ENCODE measurements around the gene GGT6. TPM values are rescaled to one million over a fixed set of nuclear protein-coding genes. Genes with fewer than 3 reads are reported as not detected.

Gene GGT6
- total RNA-seq, 1 donor from 2014 or later: not detected

DNA sequence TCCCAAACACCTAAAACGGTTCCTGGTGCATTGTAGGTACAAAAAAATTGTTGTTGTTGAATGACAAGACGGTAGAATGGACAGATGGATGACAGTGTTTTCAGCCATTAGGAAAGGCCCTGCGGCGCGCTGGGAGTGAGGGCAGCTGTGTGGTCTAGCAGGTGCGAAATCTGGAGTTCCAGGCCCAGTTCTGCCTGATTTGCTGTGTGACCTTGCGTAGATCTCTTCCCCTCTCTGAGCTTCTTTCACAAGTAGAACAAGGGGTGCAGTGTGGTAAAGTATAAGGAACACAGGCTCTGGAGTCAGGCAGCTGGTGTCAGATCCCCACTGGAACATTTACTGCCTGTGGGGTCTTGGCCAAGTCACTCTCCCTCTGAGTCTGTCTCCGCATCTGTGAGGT is 36.4 kb downstream of the GGT6 start:
- no peak for DNase-seq (ENCODE audit: low read depth in 2 of 2)

DNA sequence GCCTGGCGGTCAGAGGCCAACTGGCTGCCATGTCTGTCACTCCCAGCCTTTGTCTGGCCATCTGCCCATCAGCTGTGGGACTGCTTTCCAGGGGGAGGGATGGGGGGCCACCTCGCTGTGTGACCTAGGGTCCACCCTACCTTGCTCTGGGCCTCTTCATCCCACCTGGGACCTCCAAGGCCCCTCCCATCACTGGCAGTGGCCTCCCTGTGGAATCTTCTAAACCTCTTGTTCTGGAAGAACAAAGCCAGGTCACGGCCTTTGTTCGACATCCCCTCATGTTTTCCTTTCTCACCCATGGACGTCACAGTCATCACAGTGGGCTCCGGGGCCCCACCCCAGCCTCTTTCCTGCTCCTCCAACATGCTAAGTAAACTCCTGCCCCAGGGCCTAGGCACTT is 37.7 kb downstream of the GGT6 start:
- peak; percentile 30 to 60 for DNase-seq (ENCODE audit: low read depth in 2 of 2)

DNA sequence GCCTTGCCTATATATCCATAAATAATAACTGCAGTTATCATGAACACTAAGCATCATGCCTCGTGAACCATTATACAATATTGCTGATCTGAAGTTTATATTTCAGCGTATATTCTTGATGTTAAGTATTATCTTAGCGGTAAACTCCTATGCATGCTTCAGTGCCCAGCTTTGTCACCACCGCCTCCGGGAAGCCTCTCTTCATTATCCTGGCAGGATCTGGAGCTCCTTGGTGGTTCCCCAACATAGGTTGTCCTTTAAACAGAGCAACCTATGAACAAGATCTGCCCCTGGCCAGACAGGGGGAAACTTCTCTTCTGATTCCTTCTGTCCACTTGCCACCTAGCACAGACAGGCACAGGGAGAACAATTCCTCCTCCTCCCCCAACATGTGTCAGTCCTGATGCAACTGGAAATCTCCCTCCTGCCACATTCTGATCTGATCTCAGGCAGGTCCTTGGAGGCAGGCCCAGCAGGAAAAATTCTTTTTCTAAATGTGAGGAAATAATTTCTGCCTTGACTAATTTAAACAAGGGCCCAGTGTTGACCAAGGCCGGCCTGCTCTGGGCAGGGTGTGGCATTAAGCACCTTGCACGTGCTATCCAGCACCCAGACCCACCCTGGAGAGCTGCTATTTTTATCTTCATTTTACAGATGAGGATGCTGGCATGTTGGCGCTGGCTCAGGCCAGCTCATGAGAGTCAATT is 39.3 kb downstream of the GGT6 start:
- peak; percentile 22 to 49 for DNase-seq (ENCODE audit: low read depth in 2 of 2)

DNA sequence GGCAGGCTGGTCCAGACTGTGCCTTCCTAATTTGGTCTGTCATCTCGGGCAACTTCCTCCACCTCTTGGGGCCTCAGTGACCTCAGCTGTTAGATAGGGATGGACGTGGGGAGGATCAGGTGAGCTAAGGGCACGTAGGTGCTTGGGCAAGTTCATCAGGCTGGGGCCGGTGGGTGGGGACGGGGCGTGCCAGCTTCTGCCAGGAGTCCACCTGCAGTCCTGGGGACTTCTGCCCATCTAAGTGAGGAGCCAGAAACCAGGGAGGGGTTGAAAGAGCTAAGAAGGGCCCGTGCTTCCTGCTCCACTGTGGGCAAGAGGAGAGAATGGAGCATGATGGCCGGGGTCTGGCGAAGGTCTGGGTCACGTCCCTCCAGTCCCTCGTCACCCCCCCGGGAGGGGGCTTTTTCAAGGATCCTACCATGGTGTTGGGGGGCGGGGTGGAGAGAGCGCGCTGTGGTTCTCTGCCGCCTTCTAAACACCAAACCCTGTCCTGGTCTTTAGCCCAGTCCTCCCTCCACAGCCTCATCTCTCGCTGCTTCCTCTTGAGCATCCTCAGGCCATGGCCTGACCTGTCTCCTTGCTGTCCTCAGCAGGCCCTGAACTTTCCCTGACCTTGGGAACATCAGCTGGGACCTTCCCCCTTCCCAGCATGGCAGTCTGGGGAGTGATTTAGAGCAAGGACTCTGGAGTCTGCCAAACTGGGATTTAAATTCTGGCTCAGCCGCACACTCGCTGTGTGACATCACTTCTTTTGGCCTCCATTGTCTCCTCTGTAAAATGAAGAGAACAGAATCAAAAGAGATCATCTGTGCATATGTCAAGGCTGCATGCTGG is 40.1 kb downstream of the GGT6 start:
- DNase-seq (ENCODE audit: low read depth in 2 of 2): no peak

DNA sequence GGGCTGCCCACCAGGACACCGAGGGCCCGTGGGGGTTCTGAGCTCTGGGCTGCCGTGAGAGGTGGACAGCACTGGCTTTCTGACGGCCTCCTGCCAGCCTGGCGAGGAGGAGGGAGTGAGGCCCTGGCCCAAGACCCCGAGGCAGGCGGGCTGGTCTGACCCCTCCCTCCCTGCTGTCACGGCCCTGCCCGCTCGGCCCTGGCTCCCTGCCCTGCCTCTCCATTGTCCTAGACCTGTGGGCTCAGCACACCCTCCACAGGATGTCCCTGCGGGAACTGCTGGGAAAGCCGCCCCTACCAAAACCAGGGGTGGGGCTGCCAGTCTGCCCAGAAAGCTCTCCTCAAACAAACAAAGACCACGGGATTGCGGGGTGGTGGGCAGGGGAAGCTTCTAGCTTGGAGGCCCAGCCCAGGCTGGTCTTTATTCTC is 41.0 kb downstream of the GGT6 start:
- peak; percentile 39 to 93 for DNase-seq (ENCODE audit: low read depth in 2 of 2)

DNA sequence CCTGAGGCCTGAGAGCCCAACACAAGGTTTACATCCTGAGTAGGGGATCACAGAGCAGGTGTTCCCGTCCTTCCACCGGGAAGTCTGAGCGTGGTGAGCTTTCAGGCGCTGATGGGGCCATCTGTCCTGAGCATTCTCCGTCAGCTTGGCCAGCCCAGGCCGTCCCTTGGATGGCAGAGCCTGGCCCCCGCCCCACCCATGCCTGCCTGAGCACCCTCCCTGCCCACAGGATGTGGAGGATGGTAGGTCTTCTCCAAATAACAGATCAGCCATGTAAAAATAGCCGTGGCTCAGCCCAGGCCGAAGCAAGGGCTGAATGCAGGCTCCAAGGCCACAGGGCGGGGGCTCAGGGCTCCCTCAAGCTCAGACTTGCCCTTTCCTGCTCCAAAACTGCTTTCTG is 41.5 kb downstream of the GGT6 start:
- no peak for DNase-seq (ENCODE audit: low read depth in 2 of 2)

DNA sequence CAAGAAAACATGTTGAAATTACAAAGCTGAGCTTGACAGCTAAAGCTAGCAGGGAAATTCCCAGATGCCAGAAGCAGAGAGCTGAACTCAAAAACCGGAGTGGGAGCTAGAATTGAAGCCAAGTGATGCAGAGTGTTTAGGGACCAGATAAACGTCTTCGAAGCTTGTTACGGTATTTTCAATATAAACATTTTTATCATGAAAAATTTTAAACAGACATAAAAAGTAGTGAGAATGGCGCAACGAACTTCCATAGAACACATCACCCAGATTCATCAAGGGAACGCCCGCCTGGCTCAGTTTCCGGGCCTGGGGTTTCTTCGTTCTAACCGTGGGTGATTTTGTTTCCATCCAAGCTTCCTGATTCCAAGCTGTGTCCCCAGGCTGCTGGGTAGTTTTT is 43.6 kb downstream of the GGT6 start:
- DNase-seq (ENCODE audit: low read depth in 2 of 2): no peak

DNA sequence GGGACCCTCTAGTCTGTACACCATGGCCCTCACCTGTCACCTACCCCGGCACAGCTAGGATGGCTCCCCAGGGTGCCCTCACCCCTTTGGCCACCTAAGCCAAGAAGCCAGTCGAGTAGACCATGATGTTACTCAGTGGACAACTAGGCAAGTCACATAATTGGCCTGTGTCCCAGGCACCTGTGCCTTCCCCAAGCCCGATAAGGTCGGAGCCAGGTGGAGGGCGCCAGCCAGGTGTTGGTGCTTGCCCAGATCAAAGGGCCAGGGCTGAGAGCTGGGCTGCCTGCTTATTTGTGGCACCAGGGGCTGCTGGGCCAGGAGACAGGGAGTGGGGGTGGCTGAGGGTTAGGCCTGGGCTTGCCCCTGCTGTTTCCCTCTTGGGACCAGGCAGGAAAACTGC is 44.9 kb downstream of the GGT6 start:
- DNase-seq (ENCODE audit: low read depth in 2 of 2): no peak

DNA sequence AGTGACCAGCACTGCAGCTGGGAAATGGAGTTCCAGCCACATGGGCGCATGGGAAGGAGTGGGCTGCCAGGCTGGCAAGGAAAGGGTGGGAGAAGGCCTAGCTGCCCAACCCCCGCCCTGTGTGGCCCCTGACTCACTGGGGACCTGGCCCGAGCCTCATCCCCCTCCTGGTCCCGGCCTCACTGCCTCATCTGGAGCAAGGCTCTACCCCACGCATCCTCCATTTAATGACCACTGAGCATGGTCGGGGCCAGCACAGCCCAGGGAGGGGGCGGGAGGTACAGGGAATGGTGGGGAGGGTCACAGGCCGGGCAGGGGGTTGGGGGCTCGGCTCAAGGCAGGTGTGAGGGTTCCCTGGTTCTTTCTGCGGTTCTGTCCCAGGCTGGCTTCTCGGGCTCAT is 45.6 kb downstream of the GGT6 start:
- no peak for DNase-seq (ENCODE audit: low read depth in 2 of 2)

DNA sequence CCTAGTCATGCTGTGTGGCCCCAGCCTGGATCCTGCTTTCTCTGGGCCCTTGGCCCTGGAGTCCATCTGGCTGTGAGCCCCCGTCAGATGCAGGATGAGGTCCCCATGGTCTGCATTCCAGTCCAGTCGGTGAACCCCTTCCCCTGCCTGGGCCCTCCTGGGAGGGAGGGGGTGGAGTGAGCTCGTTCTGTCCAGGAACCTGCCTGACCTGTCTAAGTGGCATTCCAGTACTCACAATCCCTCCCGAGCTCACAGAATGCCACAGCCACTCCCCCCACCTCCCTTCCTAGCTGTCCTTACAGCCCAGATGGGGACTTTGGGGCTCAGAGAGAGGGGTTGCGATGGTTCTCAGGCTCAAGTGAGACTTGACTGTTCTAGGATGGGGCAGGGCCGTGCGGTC is 46.2 kb downstream of the GGT6 start:
- DNase-seq (ENCODE audit: low read depth in 2 of 2): no peak

DNA sequence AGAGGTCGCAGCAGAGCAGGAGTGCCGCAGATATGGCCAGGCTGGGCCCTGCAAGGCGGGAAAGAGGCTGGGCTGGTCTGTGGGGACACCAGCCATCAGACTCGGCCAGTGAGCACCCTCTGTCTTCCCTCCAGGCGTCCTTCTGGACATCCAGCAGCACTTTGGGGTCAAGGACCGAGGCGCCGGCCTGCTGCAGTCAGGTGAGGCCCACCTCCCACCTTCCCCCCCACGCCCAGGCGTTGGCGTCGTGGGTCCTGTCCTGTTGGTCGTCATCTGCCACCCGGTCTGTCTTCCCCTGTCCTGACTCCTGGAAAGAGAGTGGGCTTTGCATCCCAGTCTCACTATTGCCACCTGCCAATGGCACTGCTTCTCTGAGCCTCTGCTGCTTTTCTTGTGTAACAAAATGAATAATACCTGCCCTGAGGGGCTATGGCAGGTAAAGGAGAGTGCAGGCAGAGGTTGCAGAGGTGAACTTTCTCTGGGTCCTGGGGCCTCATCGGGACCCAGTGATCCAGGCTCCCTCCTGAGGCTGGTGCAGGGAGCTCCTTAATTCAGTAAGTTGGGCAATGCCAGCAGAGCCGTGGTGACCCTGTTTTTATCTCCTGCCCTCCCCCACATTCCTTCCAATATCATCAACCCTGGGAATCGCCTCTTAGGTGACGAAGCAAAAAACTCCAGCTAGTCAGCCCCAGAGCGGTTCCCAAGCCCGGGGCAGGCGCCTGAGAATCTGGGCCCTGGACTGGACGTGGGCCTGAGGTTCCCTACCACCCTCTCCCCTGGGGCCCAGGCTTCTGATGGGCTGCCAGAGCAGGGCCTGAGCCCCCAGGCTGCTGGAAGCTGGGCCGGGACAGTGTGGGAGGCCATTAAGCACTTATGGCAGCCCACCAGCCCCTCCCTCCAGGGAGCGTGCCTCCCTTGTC is 47.0 kb downstream of the GGT6 start:
- DNase-seq (ENCODE audit: low read depth in 2 of 2): no peak

DNA sequence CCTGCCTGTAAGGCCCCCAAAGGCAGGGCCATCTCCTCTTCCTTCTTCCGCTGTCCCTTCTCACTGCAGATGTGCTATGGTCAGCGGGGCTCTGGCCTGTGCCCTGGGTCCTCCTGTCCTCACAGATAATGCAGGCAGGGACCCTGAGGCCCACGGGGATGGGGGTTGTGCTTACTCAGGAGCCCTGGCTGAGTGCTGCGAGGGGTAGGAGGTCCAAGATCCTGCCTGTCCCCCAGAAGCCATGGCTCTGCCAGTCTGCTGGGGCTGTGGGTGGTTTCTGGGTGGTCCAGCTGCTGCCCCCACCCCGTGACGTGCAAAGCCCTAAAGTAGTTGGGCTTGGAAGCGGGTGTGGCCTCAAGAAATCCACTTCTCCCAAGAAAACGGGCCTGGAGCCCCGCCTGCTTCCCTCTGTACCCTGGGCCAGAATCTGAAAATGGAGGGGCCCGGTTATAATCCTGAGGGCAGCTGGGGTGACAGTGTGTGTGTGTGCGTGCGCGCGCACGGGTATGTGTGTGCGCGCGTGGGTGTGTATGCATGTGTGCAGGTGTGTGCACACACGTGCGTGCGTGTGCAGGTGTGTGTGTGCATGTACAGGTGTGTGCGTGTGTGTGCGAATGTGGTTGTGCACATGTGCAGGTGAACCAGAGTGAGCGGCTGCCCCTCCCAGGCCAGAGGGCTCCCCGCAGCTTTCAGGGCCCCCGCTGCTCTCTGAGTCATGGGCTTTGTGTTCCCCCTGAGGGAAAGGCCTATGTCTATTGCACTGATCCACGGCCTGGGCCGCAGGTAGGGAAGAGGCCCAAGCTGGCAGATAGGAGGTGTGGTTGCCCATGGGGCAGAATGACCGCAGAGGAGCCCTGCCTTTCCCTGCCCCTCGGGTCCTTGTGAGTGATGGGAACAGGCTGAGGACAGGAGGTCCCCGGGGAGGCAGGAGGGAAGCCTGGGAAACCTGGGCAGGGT is 47.9 kb downstream of the GGT6 start:
- DNase-seq (ENCODE audit: low read depth in 2 of 2): no peak

DNA sequence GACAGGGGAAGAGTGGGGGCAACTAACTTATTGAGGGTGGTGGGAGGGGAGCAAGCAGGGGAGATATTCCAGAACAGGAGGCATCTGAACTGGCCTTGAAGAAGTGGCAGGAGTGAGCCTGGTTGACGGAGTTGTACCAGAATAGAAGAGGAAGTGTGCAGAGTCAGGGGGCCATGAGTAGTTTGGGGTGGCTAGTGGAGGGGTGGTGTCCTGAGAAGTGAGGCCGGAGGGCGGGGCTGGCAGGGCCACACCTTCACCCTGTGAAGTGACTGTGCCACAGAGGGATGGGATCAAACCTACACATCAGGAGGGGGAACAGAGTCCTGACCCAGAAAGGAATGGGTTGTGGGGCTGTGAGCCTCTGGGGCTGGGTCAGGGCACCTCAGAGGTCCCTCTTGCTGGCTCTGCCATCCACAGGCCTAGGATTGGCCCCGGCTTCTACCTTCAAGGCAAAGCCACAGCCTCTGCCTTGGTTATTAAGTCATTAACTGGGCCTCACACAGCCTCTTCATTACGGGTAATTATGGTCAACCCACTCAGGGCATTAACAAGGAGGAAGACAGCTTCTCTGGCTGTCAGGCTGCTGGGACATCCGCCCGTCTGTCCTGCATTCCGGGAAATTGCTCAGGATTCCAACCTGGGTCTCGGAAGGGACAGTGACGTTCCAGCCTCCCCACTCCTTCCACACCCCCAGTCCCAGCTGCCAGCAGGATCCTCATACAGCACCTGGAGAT is 49.0 kb downstream of the GGT6 start:
- DNase-seq (ENCODE audit: low read depth in 2 of 2): no peak

DNA sequence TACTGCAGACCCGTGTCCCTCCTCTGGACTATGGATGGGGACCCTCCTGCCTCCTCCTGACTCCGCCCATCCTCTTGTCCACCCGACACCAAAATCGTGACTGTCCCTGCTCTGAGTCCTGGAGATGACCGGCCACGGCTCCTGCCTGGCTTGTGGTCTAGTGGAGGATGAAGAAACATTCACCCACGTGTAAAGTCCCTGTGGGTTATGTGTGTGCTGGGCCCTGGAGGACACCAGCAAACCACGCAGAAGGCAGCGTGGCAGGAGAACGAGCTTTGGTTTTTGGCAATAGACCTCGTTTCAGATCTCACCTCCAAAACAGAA is 49.8 kb downstream of the GGT6 start:
- DNase-seq (ENCODE audit: low read depth in 2 of 2): no peak

DNA sequence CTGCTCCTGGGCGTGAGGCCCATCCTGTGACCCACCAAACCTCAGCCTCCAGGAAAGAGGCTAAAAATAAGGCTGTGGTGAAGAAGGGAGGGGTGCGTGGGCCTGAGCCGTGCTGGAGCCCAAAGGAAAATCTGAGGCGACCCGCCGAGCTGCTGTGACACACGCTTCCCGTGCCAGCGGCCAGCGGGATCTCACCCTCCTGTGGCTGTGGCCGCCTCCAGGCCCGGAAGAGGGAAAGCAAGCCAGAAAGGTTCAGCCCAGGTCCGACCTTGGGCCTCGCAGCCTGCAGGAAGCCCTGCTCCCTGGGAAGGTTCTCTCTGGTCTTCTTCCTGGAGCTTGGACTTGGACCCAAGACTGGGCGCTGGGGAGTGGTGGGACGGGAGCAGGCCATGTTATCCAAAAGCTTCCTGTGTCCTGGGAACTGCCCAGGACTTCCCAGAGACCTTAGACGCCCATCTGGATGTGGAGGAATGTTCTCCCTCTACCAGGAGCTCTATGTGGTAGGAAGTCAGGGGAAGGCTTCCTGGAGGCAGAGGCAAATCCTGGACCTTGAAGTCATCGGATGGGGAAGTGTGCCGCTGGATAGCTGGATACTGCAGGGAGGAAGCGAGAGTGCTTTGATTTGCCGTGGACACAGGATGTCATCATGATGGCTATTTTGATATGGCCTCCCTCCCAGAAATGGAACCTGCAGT is 50.3 kb downstream of the GGT6 start:
- DNase-seq (ENCODE audit: low read depth in 2 of 2): peak; percentile 31 to 66

DNA sequence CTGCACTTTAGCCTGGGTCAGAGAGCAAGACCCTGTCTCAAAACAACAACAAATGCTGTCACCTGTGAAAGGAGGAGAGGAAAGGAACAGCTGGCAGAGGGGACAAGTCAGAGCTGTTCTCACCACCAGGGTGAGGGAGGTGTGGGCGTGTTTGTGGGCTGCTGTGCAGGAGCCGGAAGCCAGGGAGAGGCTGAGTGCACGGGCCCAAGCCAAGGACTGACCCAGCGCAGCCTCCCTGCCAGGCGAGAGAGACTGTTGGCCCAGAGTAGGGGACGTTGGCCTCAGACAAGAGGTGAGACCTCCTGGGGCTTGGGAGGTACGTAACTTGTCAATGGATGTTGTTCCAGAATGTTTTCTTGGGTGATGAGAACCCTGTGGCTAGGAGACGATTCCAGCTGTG is 51.0 kb downstream of the GGT6 start:
- DNase-seq (ENCODE audit: low read depth in 2 of 2): peak; percentile 27 to 50

DNA sequence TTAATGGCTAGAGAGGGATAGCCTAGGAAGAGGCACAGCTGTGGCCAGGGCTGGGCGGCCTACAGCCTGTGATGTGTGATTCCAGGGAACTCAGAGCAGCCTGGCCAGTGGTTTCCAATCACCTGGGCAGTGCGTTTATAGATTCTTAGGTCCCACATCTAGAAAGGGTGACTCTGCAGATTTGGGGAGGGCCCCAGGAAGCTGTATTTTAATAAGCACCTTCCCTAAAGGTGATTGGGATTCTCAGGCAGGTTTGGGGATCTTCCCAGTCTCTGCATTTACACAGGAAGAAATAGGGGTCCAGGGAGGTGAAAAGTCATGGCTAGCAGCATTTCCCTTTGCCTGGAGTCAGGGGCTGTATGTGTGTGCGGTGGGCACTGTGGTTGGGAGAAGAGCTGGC is 52.2 kb downstream of the GGT6 start:
- no peak for DNase-seq (ENCODE audit: low read depth in 2 of 2)

DNA sequence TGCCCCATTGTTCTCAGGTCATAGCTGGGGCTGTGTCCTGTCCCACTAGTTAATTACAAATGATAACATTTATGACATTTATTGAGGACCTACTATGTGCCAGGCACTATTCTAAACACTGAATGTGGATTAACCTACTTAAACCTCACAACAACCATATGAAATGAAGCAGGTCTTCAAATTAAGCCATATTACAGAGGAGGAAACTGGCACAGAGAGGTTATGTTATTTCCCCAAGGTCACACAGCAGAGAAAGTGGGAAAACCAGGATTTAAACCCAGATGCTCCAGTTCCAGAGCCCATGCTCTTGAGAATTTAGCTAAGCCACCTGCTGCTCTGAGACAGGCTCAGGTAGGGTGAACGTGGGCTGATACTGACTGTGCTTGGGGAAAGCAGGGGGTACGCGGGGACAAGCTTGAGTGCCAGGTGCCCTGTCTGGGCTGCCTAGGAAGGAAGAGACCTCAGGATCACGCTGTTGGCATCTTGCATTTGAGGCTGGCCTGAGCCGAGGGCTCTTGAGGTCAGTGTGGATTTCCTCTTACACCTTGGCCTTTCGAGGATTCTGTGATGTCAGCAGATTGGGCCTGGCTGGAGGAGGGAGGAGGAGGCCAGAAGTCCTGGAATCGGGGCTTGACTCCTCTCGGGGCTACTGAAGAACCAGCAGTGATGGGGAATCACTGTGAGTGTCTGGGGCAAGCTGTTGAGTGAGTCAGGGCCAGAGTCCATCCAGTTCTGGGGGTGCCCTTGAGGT is 52.8 kb downstream of the GGT6 start:
- no peak for DNase-seq (ENCODE audit: low read depth in 2 of 2)
